ENCODE data around the gene ZXDC.

Gene ZXDC

DNA sequence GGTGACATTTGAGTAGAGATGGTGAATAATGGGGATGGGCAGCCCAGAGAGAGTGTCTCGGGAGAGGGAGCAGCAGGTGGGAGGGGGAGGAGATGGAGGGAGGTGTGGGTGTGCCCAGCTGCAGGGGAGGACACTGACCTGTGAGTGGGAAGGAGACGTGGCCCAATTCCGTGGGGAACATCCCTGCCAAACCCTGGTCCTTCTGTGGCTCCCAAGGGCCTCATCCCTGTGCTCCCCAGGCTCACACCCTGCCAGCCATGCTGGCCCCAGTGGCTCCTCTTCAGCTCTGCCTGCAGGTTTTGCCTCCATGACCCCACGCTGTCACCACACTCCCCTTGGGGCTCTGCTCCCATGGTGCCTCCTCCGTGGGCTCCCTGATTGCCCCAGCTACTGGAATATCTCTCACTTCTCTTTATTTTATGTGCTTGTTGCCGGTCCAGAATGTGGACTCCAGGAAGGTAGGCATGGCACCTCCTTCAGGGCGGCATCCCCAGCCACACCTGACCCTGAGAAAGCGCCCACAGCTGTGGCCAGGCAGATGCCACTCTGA lies 74.0 kb downstream of the ZXDC start:
- DNase-seq (ENCODE audit: insufficient read length) (no peak), FAIRE-seq (no peak)
- TF ChIP-seq TAF1 (IDR thresholded peaks at IDR 0.05; ENCODE audit: borderline replicate concordance, low read depth, low read length) = no peak
- TF ChIP-seq POLR2A (IDR thresholded peaks at IDR 0.05; ENCODE audit: low read depth, low read length) = no peak
- TF ChIP-seq POLR2AphosphoS5 (IDR thresholded peaks at IDR 0.05; ENCODE audit: low read depth, low read length) = no peak

DNA sequence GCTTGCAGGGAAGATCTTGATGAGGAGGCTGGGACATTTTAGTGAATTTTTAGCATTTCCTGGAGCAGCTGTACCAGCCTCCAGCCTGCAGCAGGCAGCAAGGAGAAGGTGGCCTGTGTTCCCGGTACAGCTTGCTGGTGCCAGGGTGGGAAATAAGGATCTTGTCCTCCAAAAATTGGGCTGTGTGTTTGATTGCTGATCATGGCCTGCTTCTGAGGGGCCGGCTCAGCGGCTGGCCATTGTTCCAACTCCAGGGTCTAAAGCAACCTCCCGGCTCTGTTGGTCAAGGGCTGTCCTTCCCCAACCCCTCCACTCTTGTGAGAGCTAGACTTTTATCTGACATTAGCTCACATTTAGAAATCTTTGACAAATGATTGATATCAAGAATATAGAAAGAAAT lies 75.9 kb downstream of the ZXDC start:
- FAIRE-seq (no peak), DNase-seq (ENCODE audit: insufficient read length) (no peak)
- TF ChIP-seq POLR2AphosphoS5 (IDR thresholded peaks at IDR 0.05; ENCODE audit: low read depth, low read length) = no peak
- no peak for TF ChIP-seq TAF1 (IDR thresholded peaks at IDR 0.05; ENCODE audit: borderline replicate concordance, low read depth, low read length)
- TF ChIP-seq POLR2A (IDR thresholded peaks at IDR 0.05; ENCODE audit: low read depth, low read length) = no peak

DNA sequence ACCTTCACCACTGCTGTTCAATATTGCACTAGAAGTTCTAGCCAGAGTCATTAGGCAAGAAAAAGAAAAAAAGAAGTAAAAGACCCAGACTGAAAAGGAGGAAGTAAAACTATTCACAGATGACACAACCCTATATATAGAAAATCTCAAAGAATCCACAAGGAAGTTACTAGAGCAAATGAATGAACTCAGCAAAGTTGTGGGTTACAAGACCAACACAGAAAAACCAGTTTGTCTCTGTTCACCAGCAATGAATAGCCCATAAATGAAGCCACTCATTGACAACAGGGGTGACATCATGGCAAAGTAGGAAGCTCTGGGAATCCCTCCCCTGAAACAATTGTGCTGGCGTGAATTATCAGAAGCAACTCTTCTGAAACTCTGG lies 76.3 kb downstream of the ZXDC start:
- no peak for FAIRE-seq

DNA sequence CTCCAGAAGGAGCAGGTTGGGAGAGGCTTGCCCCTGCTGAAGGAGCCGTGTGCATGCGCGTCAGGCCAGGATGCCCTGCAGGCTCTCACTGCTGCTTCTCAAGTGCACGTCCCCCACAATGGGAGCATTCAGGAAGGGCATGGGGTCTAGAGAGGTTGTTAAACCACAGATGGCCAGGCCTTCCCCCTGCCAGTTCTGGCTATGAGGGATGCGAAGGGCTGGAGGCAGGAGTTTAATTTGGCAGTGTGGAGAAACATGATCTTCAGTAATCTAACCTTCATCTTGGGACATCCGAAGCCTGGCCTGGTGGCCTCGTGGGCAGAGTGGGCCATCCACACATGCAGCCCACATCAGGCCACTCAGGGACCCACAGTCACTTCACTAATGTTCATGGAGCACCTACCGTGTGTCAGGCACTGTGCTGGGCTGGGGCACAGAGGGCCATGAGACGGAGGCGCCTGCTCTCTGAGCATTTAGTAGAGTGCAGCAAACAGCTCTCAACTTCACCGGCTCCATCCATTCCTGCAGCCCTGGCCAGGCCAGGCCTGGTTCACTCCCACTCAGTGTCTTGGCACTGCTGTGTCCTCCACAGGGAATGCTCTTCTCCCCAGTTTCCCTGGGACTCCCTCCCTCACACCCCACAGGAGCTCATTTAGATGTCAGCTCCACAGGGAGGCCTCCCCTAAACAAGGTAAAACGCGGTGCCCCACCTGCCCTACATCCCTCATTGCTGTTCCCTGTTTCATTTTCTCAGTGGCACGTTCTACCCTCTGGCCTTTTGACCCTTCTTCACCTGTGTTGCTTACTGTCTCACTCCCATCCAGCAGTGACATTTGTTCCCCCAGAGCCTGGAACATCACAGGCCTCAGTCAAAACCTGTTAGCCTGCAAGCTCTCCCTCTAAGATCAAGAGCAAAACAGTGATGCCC lies 77.0 kb downstream of the ZXDC start:
- TF ChIP-seq POLR2A (IDR thresholded peaks at IDR 0.05; ENCODE audit: low read depth, low read length) = no peak
- DNase-seq (ENCODE audit: insufficient read length) (no peak), FAIRE-seq (no peak)

More for the DNA sequence above, 76.3 kb downstream of the ZXDC start:
- DNase-seq (ENCODE audit: insufficient read length) = no peak
- TF ChIP-seq POLR2AphosphoS5 (IDR thresholded peaks at IDR 0.05; ENCODE audit: low read depth, low read length) = no peak
- TF ChIP-seq TAF1 (IDR thresholded peaks at IDR 0.05; ENCODE audit: borderline replicate concordance, low read depth, low read length) = no peak
- no peak for TF ChIP-seq POLR2A (IDR thresholded peaks at IDR 0.05; ENCODE audit: low read depth, low read length)

DNA sequence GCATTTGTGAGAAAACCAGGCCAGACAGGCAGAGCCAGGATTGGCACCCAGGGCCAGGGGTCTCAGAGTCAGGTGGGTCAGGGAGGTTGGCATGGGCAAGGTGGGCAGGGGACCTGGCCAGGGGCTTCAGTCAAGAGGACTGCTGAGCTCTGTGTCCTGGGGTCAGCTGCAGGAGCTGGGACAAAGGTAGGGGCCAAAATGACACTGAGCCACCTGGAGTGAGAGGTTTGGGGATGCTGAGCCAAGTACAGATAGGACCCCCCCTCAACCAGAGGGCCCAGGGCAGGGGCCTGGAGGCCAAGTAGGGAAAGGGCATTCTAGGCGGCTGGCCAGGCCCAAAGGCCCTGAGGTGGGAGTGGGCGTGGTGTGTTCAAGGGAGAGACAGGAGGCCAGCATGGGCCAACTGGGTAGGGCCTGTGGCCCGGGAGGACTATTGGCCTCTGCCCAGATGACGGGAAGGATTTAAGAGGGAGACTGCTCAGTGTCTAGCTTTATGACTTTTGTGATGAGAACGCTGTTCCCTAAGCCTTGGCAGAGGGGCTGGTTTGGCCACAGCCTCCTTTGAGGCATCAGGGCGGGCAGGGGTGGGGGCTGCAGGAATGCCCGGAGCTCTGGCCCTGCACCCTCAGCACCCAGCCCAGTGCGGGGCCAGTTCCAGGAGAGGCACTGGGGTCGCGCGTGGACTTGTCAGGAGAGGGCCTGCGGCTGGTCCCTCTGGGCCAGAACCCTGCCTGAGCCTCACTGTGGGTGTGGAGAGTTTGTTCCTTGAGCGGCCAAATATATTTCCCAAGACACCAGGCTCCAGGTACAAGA lies 77.9 kb downstream of the ZXDC start:
- DNase-seq (ENCODE audit: insufficient read length) (no peak), FAIRE-seq (no peak)
- TF ChIP-seq POLR2A (IDR thresholded peaks at IDR 0.05; ENCODE audit: low read depth, low read length) (no peak), TAF1 (IDR thresholded peaks at IDR 0.05; ENCODE audit: borderline replicate concordance, low read depth, low read length) (no peak), POLR2AphosphoS5 (IDR thresholded peaks at IDR 0.05; ENCODE audit: low read depth, low read length) (no peak)

DNA sequence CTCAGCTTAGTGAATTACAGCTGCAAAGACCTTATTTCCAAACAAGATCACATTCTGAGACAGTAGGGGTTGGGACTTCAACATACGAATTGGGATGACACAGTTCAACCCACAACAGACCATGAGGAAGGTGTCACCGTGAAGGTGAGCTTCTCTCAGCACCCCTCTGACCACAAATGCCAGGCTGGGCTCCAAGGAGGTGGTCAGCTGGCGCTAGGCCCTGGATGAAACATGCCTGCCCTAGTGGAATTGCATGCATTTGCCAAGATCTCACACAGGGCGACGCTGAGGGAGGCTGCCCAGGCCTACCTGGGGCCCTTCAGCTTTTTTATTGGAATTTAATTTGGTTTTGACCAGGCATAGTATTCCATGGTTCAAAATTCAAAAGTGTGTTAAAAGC lies 79.2 kb downstream of the ZXDC start:
- DNase-seq (ENCODE audit: insufficient read length) (no peak), FAIRE-seq (no peak)
- no peak for TF ChIP-seq POLR2A (IDR thresholded peaks at IDR 0.05; ENCODE audit: low read depth, low read length)
- TF ChIP-seq POLR2AphosphoS5 (IDR thresholded peaks at IDR 0.05; ENCODE audit: low read depth, low read length) = no peak
- TF ChIP-seq TAF1 (IDR thresholded peaks at IDR 0.05; ENCODE audit: borderline replicate concordance, low read depth, low read length) = no peak

DNA sequence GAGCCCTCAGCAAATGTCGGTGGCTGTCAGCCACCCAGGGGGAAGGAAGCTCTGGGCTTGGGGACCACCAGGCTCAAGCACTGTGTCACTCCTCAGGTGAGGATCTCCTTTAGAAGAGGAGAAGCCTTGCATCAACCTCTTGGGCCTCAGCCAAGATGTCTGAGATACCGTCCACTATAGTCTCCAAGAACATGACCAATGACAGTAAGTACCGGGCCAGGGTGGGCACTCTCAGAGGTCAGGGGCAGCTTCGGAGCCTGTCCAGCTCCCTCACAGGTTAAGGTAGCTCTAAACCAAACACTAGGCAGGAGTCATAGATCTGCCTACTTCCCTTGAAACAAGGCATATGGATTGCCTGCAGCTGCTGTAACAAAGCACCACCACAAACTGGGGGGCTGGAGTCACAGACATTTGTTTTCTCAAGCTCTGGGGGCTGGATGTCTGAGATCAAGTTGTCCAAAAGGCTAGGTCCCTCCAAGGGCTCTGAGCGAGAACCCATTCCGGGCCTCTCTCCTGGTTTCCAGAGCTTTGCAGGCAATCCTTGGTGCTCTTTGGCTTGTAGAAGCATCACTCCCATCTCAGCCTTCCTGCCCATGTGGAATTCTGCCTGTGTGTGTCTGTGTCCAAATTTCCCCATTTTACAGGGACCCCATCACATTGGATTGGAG lies 79.7 kb downstream of the ZXDC start:
- DNase-seq (ENCODE audit: insufficient read length) (no peak), FAIRE-seq (no peak)
- TF ChIP-seq POLR2AphosphoS5 (IDR thresholded peaks at IDR 0.05; ENCODE audit: low read depth, low read length) = no peak
- TF ChIP-seq TAF1 (IDR thresholded peaks at IDR 0.05; ENCODE audit: borderline replicate concordance, low read depth, low read length) = no peak
- TF ChIP-seq POLR2A (IDR thresholded peaks at IDR 0.05; ENCODE audit: low read depth, low read length) = no peak

DNA sequence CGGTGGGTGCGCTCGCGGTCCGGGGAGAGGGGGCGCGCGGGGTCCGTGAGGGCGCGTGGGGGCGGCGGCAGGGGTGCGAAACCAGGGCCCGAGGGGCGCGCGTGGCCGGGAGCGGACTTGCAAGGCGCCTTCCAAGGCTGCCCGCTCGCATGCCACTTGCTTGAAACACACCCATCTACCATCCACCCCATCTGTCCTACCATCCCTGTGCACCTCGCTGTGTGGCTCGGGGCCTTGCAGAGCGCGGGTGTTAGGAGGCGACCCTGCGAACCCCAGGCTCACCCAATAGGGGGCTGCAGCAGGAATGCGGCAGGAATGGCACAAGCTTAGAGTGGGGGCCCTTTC lies 80.7 kb downstream of the ZXDC start:
- no peak for DNase-seq (ENCODE audit: insufficient read length)
- no peak for FAIRE-seq
- TF ChIP-seq POLR2A (IDR thresholded peaks at IDR 0.05; ENCODE audit: low read depth, low read length) (no peak), TAF1 (IDR thresholded peaks at IDR 0.05; ENCODE audit: borderline replicate concordance, low read depth, low read length) (no peak), POLR2AphosphoS5 (IDR thresholded peaks at IDR 0.05; ENCODE audit: low read depth, low read length) (no peak)

DNA sequence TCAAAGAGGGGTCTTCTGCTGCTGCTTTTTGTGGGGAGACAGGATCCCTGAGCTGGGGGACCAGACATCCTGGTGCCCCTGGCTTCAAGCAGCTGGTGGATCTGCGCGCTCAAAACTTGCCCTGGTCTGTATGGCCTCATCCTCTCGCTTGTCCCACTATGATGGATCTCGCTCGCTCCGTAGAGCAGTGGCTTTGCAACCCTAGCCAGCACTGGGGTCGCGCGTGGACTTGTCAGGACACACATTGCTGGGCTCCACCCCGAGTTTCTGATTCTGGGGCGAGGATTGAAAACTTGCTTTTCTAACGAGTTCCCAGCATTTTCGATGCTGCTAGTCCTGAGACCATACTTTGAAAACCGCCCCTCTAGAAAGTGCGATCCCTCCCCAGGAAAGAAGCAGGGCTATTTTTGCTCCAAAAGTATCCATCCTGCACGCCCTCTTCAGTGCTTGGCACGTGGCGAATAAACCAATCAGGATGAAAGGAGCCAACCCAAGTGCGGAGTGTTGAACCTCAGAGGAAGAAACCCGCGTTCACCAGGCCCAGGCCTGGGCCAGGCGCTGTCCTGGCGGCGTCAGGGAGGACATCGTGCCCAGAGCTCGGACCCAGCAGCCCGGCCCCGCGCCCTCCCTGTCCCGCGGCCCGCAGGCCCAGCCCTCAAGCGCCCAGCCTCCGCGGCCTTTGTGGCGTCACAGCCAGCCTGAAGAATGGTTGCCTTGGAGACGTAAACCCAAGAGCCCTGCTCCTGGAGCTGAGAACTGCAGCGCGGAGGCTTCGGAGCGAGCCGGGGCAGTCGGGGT lies 81.3 kb downstream of the ZXDC start, which contains the start of gene CFAP100:
Gene CFAP100, plus strand, starts transcription at position 731 of the 798 bp plus-strand sequence. CDS start 1,092 bp downstream, outside the sequence.
- DNase-seq (ENCODE audit: insufficient read length) (no peak), FAIRE-seq (no peak)

DNA sequence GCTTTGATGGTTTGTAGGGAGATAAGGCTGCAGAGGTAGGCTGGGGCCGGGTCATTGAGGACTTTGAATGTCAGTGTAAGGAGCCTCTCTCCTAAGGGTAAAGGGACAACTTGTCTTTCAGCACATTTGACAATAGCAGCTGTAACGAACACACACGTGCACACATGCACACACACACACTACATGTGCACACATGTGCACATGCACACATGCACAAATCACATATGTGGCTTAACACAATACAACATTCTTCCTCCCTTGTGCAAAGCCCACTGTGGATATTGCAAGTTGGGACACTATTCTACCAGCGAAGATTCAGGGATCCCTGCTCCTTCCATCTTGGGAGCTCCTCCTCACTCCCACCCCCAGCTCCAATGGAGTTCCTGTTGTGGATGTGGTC lies 82.1 kb downstream of the ZXDC start:
- no peak for FAIRE-seq
- TF ChIP-seq POLR2A (IDR thresholded peaks at IDR 0.05; ENCODE audit: low read depth, low read length) (no peak), TAF1 (IDR thresholded peaks at IDR 0.05; ENCODE audit: borderline replicate concordance, low read depth, low read length) (no peak), POLR2AphosphoS5 (IDR thresholded peaks at IDR 0.05; ENCODE audit: low read depth, low read length) (no peak)

More for the DNA sequence above, 81.3 kb downstream of the ZXDC start, which contains the start of gene CFAP100:
- TF ChIP-seq TAF1 (IDR thresholded peaks at IDR 0.05; ENCODE audit: borderline replicate concordance, low read depth, low read length) = no peak
- TF ChIP-seq POLR2AphosphoS5 (IDR thresholded peaks at IDR 0.05; ENCODE audit: low read depth, low read length) = no peak
- TF ChIP-seq POLR2A (IDR thresholded peaks at IDR 0.05; ENCODE audit: low read depth, low read length) = no peak

More for the DNA sequence above, 82.1 kb downstream of the ZXDC start:
- no peak for DNase-seq (ENCODE audit: insufficient read length)

Data from GM12892 (cell line).